H9 (cell line): Measurements from ENCODE around the gene MDFIC2. TPM values are rescaled to one million over a fixed set of nuclear protein-coding genes. Genes with fewer than 3 reads are reported as not detected.

ENCODE experiments used
- DNase-seq: peaks from one replicate; pipeline ENCODE4 v3.0.0-alpha.2; 2017
- H2AFZ ChIP-seq: one replicate; pipeline ENCODE4 v1.6.1; 2013; ENCODE audit warnings: mild to moderate bottlenecking, low read length, control low read depth, moderate library complexity
- H2AK5ac ChIP-seq: 2 replicates; pipeline ENCODE4 v1.6.1; 2013; ENCODE audit warnings: low read length, control low read depth, mixed read lengths; ENCODE audit not compliant: insufficient read length
- H2BK120ac ChIP-seq: one replicate; pipeline ENCODE4 v1.6.1; 2013; ENCODE audit warnings: low read depth, mild to moderate bottlenecking, low read length, control low read depth, inconsistent platforms; ENCODE audit not compliant: poor library complexity, severe bottlenecking
- H2BK12ac ChIP-seq: 2 replicates; pipeline ENCODE4 v1.6.1; 2013; ENCODE audit warnings: low read length, control low read depth, mixed read lengths, low read depth; ENCODE audit not compliant: insufficient read length
- H2BK15ac ChIP-seq: 2 replicates; pipeline ENCODE4 v1.6.1; 2013; ENCODE audit warnings: low read depth, low read length, control low read depth
- H2BK20ac ChIP-seq: one replicate; pipeline ENCODE4 v1.6.1; 2013; ENCODE audit warnings: low read depth, mild to moderate bottlenecking, low read length, control low read depth, inconsistent platforms; ENCODE audit not compliant: poor library complexity, severe bottlenecking
- H2BK5ac ChIP-seq: 2 replicates; pipeline ENCODE4 v1.6.1; 2013; ENCODE audit warnings: low read length, control low read depth, mixed read lengths; ENCODE audit not compliant: insufficient read length
- H3K14ac ChIP-seq: 2 replicates; pipeline ENCODE4 v1.6.1; 2013; ENCODE audit warnings: low read length, control low read depth; ENCODE audit not compliant: insufficient read depth
- H3K18ac ChIP-seq: 2 replicates; pipeline ENCODE4 v1.6.1; 2013; ENCODE audit warnings: low read depth, mild to moderate bottlenecking, mixed read lengths, low read length, control low read depth; ENCODE audit not compliant: insufficient read length
- H3K23ac ChIP-seq: 2 replicates; pipeline ENCODE4 v1.6.1; 2013; ENCODE audit warnings: low read length, control low read depth, mixed read lengths, low read depth; ENCODE audit not compliant: insufficient read length
- H3K23me2 ChIP-seq: 2 replicates; pipeline ENCODE4 v1.6.1; 2013; ENCODE audit warnings: low read depth, mild to moderate bottlenecking, mixed read lengths, low read length, control low read depth; ENCODE audit not compliant: insufficient read length, poor library complexity, severe bottlenecking
- H3K27ac ChIP-seq: 2 replicates; pipeline ENCODE4 v1.5.1; 2013; ENCODE audit warnings: low read length, control low read depth, mixed read lengths, low read depth; ENCODE audit not compliant: insufficient read length
- H3K27me3 ChIP-seq: 2 replicates; pipeline ENCODE4 v1.6.1; 2013; ENCODE audit warnings: low read length, control low read depth, inconsistent platforms; ENCODE audit not compliant: insufficient read depth
- H3K4ac ChIP-seq: 2 replicates; pipeline ENCODE4 v1.6.1; 2013; ENCODE audit warnings: low read depth, mild to moderate bottlenecking, control low read depth, inconsistent platforms, low read length, moderate library complexity
- H3K4me1 ChIP-seq: 2 replicates; pipeline ENCODE4 v1.6.1; 2013; ENCODE audit warnings: low read length, control low read depth, inconsistent platforms; ENCODE audit not compliant: insufficient read depth
- H3K4me2 ChIP-seq: 2 replicates; pipeline ENCODE4 v1.6.1; 2013; ENCODE audit warnings: low read length, control low read depth, mixed read lengths; ENCODE audit not compliant: insufficient read length, insufficient read depth
- H3K56ac ChIP-seq: 2 replicates; pipeline ENCODE4 v1.6.1; 2013; ENCODE audit warnings: low read depth, mild to moderate bottlenecking, mixed read lengths, low read length, control low read depth; ENCODE audit not compliant: insufficient read length
- H3K79me1 ChIP-seq: 2 replicates; pipeline ENCODE4 v1.6.1; 2013; ENCODE audit warnings: low read depth, mild to moderate bottlenecking, moderate library complexity, low read length, control low read depth, inconsistent platforms; ENCODE audit not compliant: insufficient read depth, poor library complexity, severe bottlenecking
- H3K79me2 ChIP-seq: 2 replicates; pipeline ENCODE4 v1.6.1; 2013; ENCODE audit warnings: low read length, control low read depth, inconsistent platforms; ENCODE audit not compliant: insufficient read depth
- H3K9ac ChIP-seq: 2 replicates; pipeline ENCODE4 v1.6.1; 2013; ENCODE audit warnings: low read length, control low read depth, mixed read lengths; ENCODE audit not compliant: insufficient read length; ENCODE audit errors: extremely low read depth
- H3K9me3 ChIP-seq: one replicate; pipeline ENCODE4 v1.6.1; 2013; ENCODE audit warnings: low read depth, low read length, inconsistent platforms; ENCODE audit not compliant: control insufficient read depth
- H3T11ph ChIP-seq: one replicate; pipeline ENCODE4 v1.6.1; 2013; ENCODE audit warnings: mild to moderate bottlenecking, low read length, control low read depth, inconsistent platforms
- H4K20me1 ChIP-seq: one replicate; pipeline ENCODE4 v1.6.1; 2013; ENCODE audit not compliant: control insufficient read depth, insufficient read length, insufficient read depth
- H4K5ac ChIP-seq: 2 replicates; pipeline ENCODE4 v1.6.1; 2013; ENCODE audit warnings: low read depth, mild to moderate bottlenecking, mixed read lengths, low read length, control low read depth; ENCODE audit not compliant: insufficient read length
- H4K8ac ChIP-seq: replicated peaks from 2 replicates; pipeline ENCODE4 v1.6.1; 2013; ENCODE audit warnings: low read length, control low read depth, mixed read lengths, low read depth; ENCODE audit not compliant: insufficient read length
- H4K91ac ChIP-seq: 2 replicates; pipeline ENCODE4 v1.6.1; 2013; ENCODE audit warnings: low read depth, mild to moderate bottlenecking, moderate library complexity, mixed read lengths, low read length, control low read depth; ENCODE audit not compliant: insufficient read length
- H3K27ac Mint-ChIP-seq, 3 experiments: 2 replicates in 2 of 3; 3 replicates in 1 of 3; pipeline ENCODE4 v1.8.0; 2020 to 2021; ENCODE audit warnings: mixed read lengths in 3 of 3, mild to moderate bottlenecking in 1 of 3, moderate library complexity in 1 of 3
- H3K27me3 Mint-ChIP-seq: 2 replicates; pipeline ENCODE4 v1.8.0; 2021; ENCODE audit warnings: low read depth, mild to moderate bottlenecking, moderate library complexity, mixed read lengths
- H3K36me3 Mint-ChIP-seq, 3 experiments: 2 replicates in 2 of 3; 3 replicates in 1 of 3; pipeline ENCODE4 v1.8.0; 2020 to 2021; ENCODE audit warnings: low read depth in 3 of 3, mixed read lengths in 3 of 3; ENCODE audit not compliant: insufficient read depth in 1 of 3
- H3K4me1 Mint-ChIP-seq, 2 experiments: 2 replicates each; pipeline ENCODE4 v1.8.0; 2020; ENCODE audit warnings: mixed read lengths in 2 of 2
- H3K4me3 Mint-ChIP-seq, 2 experiments: 2 replicates in 1 of 2; 3 replicates in 1 of 2; pipeline ENCODE4 v1.8.0; 2020 to 2021; ENCODE audit warnings: mild to moderate bottlenecking in 2 of 2, mixed read lengths in 2 of 2, moderate library complexity in 1 of 2
- H3K9me3 Mint-ChIP-seq, 2 experiments: 2 replicates in 1 of 2; 3 replicates in 1 of 2; pipeline ENCODE4 v1.8.0; 2020; ENCODE audit warnings: mild to moderate bottlenecking in 2 of 2, mixed read lengths in 2 of 2, moderate library complexity in 1 of 2
- WGBS: extraction: QIAGEN DNeasy Blood & Tissue Kit; methylation state at CpG from one replicate; pipeline ENCODE4 v1.1.7; 2013; ENCODE audit warnings: missing lambda C conversion rate, low lambda C conversion rate, mixed read lengths; ENCODE audit not compliant: insufficient read length; ENCODE audit errors: extremely low coverage; 5-methylcytosine and 5-hydroxymethylcytosine counted together
- total RNA-seq: library from RNA; stranded (reverse); gene quantifications from 2 replicates; pipeline ENCODE4 v1.2.1, GENCODE V29; 2021
- TF ChIP-seq, protein P1 (sequence below): fragments of 200-600 bp; sonication (generic); conservative IDR thresholded peaks from 3 replicates; pipeline ENCODE4 v1.8.0; 2021; ENCODE audit warnings: antibody characterized with exemption, mild to moderate bottlenecking

MDFIC2 gene
- total RNA-seq, 1 experiment from 2014 or later: not detected

- Histone ChIP-seq H4K5ac (no peak overlapping the region), H2BK5ac (no peak overlapping the region), H2BK120ac (no peak overlapping the region), H2AK5ac (no peak overlapping the region), H3T11ph (no peak overlapping the region), H3K27me3 (no peaks in the 10 kb centered on the region), H2BK15ac (no peak overlapping the region), H3K23ac (no peak overlapping the region), H3K79me2 (no peaks in the 10 kb centered on the region), H3K18ac (no peak overlapping the region), H3K14ac (no peak overlapping the region), H2BK20ac (no peak overlapping the region), H3K9me3 (no peaks in the 10 kb centered on the region), H4K20me1 (no peaks in the 10 kb centered on the region), H3K56ac (no peak overlapping the region), H2BK12ac (no peak overlapping the region), H3K9ac (no peak overlapping the region), H3K27ac (no peak overlapping the region), H4K91ac (no peak overlapping the region), H3K4me1 (no peaks in the 10 kb centered on the region; the same call in 1 of the 2 replicates), H3K23me2 (no peaks in the 10 kb centered on the region), H3K79me1 (no peaks in the 10 kb centered on the region), H3K4ac (no peak overlapping the region), H4K8ac (no peak overlapping the region), H2AFZ (no peak overlapping the region), H3K4me2 (no peak overlapping the region)
- Mint-ChIP-seq H3K27me3 (no peaks in the 10 kb centered on the region), H3K36me3 (no peaks in the 10 kb centered on the region; a peak in 1 of 7 replicates), H3K4me3 (no peak overlapping the region), H3K27ac (no peak overlapping the region), H3K9me3 (0 out of 5 replicates have a peak, but pooled peaks cover 0 to 2% of the 10 kb centered on the region in 2 experiments), H3K4me1 (peaks cover 10% of the 10 kb centered on the region in 2 experiments)
- TF ChIP-seq, protein P1, sequence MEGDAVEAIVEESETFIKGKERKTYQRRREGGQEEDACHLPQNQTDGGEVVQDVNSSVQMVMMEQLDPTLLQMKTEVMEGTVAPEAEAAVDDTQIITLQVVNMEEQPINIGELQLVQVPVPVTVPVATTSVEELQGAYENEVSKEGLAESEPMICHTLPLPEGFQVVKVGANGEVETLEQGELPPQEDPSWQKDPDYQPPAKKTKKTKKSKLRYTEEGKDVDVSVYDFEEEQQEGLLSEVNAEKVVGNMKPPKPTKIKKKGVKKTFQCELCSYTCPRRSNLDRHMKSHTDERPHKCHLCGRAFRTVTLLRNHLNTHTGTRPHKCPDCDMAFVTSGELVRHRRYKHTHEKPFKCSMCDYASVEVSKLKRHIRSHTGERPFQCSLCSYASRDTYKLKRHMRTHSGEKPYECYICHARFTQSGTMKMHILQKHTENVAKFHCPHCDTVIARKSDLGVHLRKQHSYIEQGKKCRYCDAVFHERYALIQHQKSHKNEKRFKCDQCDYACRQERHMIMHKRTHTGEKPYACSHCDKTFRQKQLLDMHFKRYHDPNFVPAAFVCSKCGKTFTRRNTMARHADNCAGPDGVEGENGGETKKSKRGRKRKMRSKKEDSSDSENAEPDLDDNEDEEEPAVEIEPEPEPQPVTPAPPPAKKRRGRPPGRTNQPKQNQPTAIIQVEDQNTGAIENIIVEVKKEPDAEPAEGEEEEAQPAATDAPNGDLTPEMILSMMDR: no peak
- no CpG with 5 or more reads among the region's 4 CpGs for WGBS
- no peak for DNase-seq
These were observed 35.5 kb downstream of the MDFIC2 start for GRCh38 chr3:70276901-70277300.
